DOHH2 (cell line): Measurements from ENCODE around the gene ABCC9.
"Not testable (repeated sequence)": the region's sequence is repeated elsewhere in the genome, so short reads cannot be mapped to it uniquely, and the experiment has no call there.

Experiments
- H3F3A ChIP-seq: fragments of 200-600 bp; sonication (generic), shearing (Covaris generic); 2 replicates; pipeline ENCODE4 v1.6.0; 2016; ENCODE audit warnings: antibody characterized with exemption, mild to moderate bottlenecking; ENCODE audit not compliant: control insufficient read depth, insufficient read depth
- H3K27ac ChIP-seq: fragments of 200-600 bp; sonication (generic); 2 replicates; pipeline ENCODE4 v1.5.1; 2014; ENCODE audit warnings: low read depth, mild to moderate bottlenecking, low read length, moderate library complexity
- H3K27me3 ChIP-seq: fragments of 200-600 bp; sonication (generic); 2 replicates; pipeline ENCODE4 v1.6.1; 2014; ENCODE audit warnings: mild to moderate bottlenecking, low read length, mixed read lengths; ENCODE audit not compliant: control insufficient read depth
- H3K36me3 ChIP-seq: fragments of 200-600 bp; sonication (generic); 2 replicates; pipeline ENCODE4 v1.6.1; 2014; ENCODE audit warnings: mild to moderate bottlenecking, low read length, moderate library complexity, mixed read lengths; ENCODE audit not compliant: control insufficient read depth
- H3K4me1 ChIP-seq: fragments of 200-600 bp; sonication (generic); 2 replicates; pipeline ENCODE4 v1.6.1; 2014; ENCODE audit warnings: mild to moderate bottlenecking, low read length, mixed read lengths; ENCODE audit not compliant: control insufficient read depth
- H3K4me2 ChIP-seq: fragments of 200-600 bp; sonication (generic); 2 replicates; pipeline ENCODE4 v1.6.0; 2014; ENCODE audit warnings: mild to moderate bottlenecking, low read length, moderate library complexity
- H3K4me3 ChIP-seq: fragments of 200-600 bp; sonication (generic); 2 replicates; pipeline ENCODE4 v1.5.1; 2014; ENCODE audit warnings: mild to moderate bottlenecking, low read length, mixed read lengths
- H3K79me2 ChIP-seq: fragments of 200-600 bp; sonication (generic); 2 replicates; pipeline ENCODE4 v1.6.1; 2014; ENCODE audit warnings: mild to moderate bottlenecking, low read length, mixed read lengths; ENCODE audit not compliant: control insufficient read depth
- H3K9me2 ChIP-seq: fragments of 200-600 bp; sonication (generic); replicated peaks from 2 replicates; pipeline ENCODE4 v1.6.1; 2014; ENCODE audit warnings: mild to moderate bottlenecking, low read length, mixed read lengths; ENCODE audit not compliant: control insufficient read depth
- H3K9me3 ChIP-seq: fragments of 200-600 bp; sonication (generic); 2 replicates; pipeline ENCODE4 v1.6.1; 2014; ENCODE audit warnings: antibody characterized with exemption, low read length, mixed read lengths; ENCODE audit not compliant: control insufficient read depth, insufficient read depth
- H4K20me1 ChIP-seq: fragments of 200-600 bp; sonication (generic); 2 replicates; pipeline ENCODE4 v1.6.0; 2014; ENCODE audit warnings: low read depth, mild to moderate bottlenecking, antibody characterized with exemption, low read length, moderate library complexity; ENCODE audit not compliant: control insufficient read depth, insufficient read depth
- CTCF ChIP-seq: fragments of 200-600 bp; sonication (generic); IDR thresholded peaks from one replicate; pipeline ENCODE4 v1.5.1; 2014; ENCODE audit warnings: antibody characterized with exemption, mild to moderate bottlenecking, low read depth, low read length; ENCODE audit not compliant: poor library complexity, severe bottlenecking
- EZH2phosphoT487 ChIP-seq: fragments of 200-600 bp; sonication (generic); IDR thresholded peaks from 2 replicates; pipeline ENCODE4 v1.6.1; 2017; ENCODE audit warnings: borderline replicate concordance, mild to moderate bottlenecking, antibody characterized with exemption, low read length, moderate library complexity, mixed read lengths

The ABCC9 gene

GRCh38 chr12:21813751-21814150, 127.5 kb downstream of the ABCC9 start:
- Histone ChIP-seq H3K27ac (no peak overlapping the region), H3K9me2 (no peaks in the 10 kb centered on the region), H4K20me1 (no peaks in the 10 kb centered on the region), H3K27me3 (no peaks in the 10 kb centered on the region), H3K4me2 (no peak overlapping the region), H3K36me3 (no peaks in the 10 kb centered on the region), H3K4me3 (no peak overlapping the region), H3K79me2 (no peaks in the 10 kb centered on the region), H3K4me1 (no peaks in the 10 kb centered on the region), H3F3A (no peaks in the 10 kb centered on the region), H3K9me3 (no peaks in the 10 kb centered on the region)
- TF ChIP-seq CTCF (no peak), EZH2phosphoT487 (no peak)

GRCh38 chr12:21813125-21813524, 128.1 kb downstream of the ABCC9 start:
- Histone ChIP-seq H3K4me2 (no peak overlapping the region), H3K9me3 (no peaks in the 10 kb centered on the region), H3K36me3 (no peaks in the 10 kb centered on the region), H3K27ac (no peak overlapping the region), H3K79me2 (no peaks in the 10 kb centered on the region), H3K9me2 (no peaks in the 10 kb centered on the region), H3K4me3 (no peak overlapping the region), H3F3A (no peaks in the 10 kb centered on the region), H3K4me1 (no peaks in the 10 kb centered on the region), H3K27me3 (no peaks in the 10 kb centered on the region), H4K20me1 (no peaks in the 10 kb centered on the region)
- TF ChIP-seq EZH2phosphoT487: no peak
- no peak for TF ChIP-seq CTCF

- not testable (repeated sequence) for H3K4me3 ChIP-seq, H4K20me1 ChIP-seq, H3K4me1 ChIP-seq, H3K79me2 ChIP-seq, H3K27ac ChIP-seq, H3K36me3 ChIP-seq, H3K9me2 ChIP-seq, H3K9me3 ChIP-seq, H3F3A ChIP-seq, H3K4me2 ChIP-seq, H3K27me3 ChIP-seq
These were observed 128.9 kb downstream of the ABCC9 start for GRCh38 chr12:21812340-21812739.

- no peak overlapping the region for H3K27ac ChIP-seq
- no peak overlapping the region for H3K4me3 ChIP-seq
- H3K4me1 ChIP-seq: no peaks in the 10 kb centered on the region
- H4K20me1 ChIP-seq: no peaks in the 10 kb centered on the region
- H3K36me3 ChIP-seq: no peaks in the 10 kb centered on the region
- H3F3A ChIP-seq: no peaks in the 10 kb centered on the region
- no peaks in the 10 kb centered on the region for H3K79me2 ChIP-seq
- no peaks in the 10 kb centered on the region for H3K9me3 ChIP-seq
- no peaks in the 10 kb centered on the region for H3K9me2 ChIP-seq
- H3K4me2 ChIP-seq: no peak overlapping the region
- TF ChIP-seq EZH2phosphoT487 (no peak), CTCF (no peak)
- no peaks in the 10 kb centered on the region for H3K27me3 ChIP-seq
These were observed 132.1 kb downstream of the ABCC9 start for GRCh38 chr12:21809100-21809499.
